T-helper 1 cell treated with Interleukin-12 subunit alpha and Interleukin-12 subunit beta and Interleukin-4 antibody, amounts not matched to agents 30 μg/mL and 1 μg/mL, for 36 hours (primary cell): ENCODE results near the gene KCNJ9.
A peak's percentile ranks its signal among the peaks of the same experiment; 100 is the strongest.

Experiments used
- H3K27ac Mint-ChIP-seq: one replicate; pipeline ENCODE4 v1.8.0; 2021; ENCODE audit warnings: mild to moderate bottlenecking, mixed read lengths
- H3K27me3 Mint-ChIP-seq: one replicate; pipeline ENCODE4 v1.8.0; 2021; ENCODE audit warnings: low read depth, mixed read lengths
- H3K36me3 Mint-ChIP-seq: one replicate; pipeline ENCODE4 v1.8.0; 2021; ENCODE audit warnings: low read depth, mixed read lengths
- H3K4me1 Mint-ChIP-seq: one replicate; pipeline ENCODE4 v1.8.0; 2021; ENCODE audit warnings: low read depth, mixed read lengths
- H3K4me3 Mint-ChIP-seq: one replicate; pipeline ENCODE4 v1.8.0; 2021; ENCODE audit warnings: mild to moderate bottlenecking, moderate library complexity, mixed read lengths
- H3K9me3 Mint-ChIP-seq: one replicate; pipeline ENCODE4 v1.8.0; 2021; ENCODE audit warnings: mixed read lengths

Gene KCNJ9

DNA sequence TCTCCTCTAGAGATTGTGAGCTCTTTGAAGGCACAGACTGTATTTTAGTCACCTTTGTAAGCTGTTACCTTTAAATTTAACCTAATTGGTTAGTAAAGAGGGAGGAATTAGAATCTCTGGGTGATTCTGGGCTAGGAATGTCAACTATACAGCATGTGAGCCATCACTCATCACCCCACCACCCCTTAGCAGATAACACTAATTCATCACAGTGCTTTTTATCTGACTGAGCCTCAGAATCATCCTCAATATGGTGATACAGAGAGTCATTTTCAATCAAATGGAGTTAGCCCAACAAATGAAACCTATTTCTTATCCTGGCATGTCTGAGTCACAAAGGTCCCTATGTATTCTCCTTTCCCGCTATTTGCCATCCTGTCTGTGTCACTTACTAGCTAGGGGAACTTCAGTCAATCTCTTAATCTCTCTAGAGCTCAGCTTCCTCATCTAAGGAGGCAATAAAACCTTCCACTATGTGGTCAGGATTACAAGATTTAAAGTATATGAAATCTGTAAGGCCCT is 24.6 kb upstream of the KCNJ9 start:
- peaks cover 45% of the 10 kb centered on the region for H3K27me3 Mint-ChIP-seq

DNA sequence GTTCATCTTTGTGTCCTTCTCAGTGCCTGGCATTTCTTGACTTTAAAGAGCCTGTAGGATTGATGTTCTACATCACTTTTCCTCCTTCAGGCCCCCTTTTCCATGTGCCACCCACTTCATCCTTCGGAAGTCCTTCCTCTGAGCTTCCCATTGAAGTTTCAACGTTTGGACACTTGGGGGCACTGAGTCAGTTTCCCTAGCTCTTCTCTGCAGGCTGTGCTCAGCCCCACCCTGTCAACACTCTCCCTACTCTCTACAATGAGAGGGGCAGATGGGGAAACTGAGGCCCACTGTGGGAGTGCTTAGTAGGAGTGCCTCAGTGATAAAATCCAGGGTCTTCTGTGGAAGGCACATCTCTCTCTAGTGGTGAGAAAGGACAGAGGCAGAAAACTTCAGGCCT is 23.3 kb upstream of the KCNJ9 start:
- Mint-ChIP-seq H3K27ac (no peak overlapping the region), H3K36me3 (no peaks in the 10 kb centered on the region), H3K9me3 (no peaks in the 10 kb centered on the region), H3K27me3 (peaks cover 37% of the 10 kb centered on the region), H3K4me3 (no peak overlapping the region), H3K4me1 (no peaks in the 10 kb centered on the region)

More for the DNA sequence above, 24.6 kb upstream of the KCNJ9 start:
- no peaks in the 10 kb centered on the region for H3K36me3 Mint-ChIP-seq
- H3K4me3 Mint-ChIP-seq, result no peak overlapping the region
- H3K27ac Mint-ChIP-seq, result no peak overlapping the region
- H3K4me1 Mint-ChIP-seq, result no peaks in the 10 kb centered on the region
- no peaks in the 10 kb centered on the region for H3K9me3 Mint-ChIP-seq

DNA sequence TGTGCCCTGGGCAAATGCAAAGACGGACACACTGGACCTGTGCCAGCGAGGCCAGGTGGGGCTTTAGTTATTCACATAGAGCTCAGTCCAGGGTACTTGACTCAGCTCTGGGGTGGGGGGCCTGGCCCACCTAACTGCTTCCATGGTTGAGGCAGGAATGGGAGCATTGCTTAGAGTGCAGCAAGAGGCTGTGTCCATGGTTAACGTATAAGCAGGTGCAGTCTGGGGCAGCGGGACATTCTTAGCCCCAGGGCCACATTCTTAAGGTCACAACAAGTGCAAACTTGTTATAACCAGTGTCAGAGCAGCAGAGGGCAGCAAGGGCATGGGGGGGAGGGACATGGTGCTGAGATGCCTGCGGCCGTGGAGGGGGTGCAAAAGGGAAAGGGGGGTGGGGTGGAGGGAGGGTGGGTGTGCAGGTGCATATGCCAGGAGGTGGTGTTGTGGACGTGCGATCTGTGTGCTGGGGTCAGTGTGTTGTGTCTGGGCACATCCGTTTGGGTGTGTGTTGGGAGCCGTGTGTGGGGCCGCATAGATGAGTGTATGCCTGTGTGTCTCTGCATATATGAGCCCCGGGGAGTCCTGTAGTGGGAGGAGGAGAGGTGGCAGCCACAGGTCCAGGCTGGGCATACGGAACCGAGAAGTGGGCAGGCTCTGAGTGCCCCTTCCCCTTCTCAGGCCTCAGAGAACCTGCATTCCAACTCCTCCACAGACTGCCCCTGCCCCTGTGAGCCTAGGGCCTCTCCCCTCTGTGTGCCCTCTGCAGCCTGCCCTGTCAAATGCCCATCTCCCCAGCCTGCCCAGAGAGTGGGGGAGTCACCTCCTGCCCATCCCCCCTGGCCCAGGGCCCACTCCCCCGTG is 19.7 kb upstream of the KCNJ9 start:
- Mint-ChIP-seq H3K4me1 (no peaks in the 10 kb centered on the region), H3K36me3 (no peaks in the 10 kb centered on the region), H3K27ac (no peak overlapping the region), H3K9me3 (no peaks in the 10 kb centered on the region), H3K4me3 (no peak overlapping the region), H3K27me3 (peaks cover 41% of the 10 kb centered on the region)

DNA sequence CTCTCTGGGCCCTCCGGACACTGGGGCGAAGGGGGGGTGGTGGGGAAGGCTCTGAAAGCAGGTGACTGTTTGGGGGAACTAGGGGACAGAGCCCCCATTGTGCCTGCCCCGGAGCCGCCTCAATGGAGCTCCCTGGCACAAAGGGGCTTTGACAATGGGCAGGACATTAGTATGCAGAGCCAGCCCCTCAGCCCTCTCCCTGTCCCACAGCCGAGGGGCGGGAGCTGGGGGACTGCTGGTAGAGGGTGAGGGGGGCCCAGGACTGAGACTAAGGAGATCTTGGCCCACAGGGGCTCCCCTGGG is 19.2 kb upstream of the KCNJ9 start:
- H3K4me1 Mint-ChIP-seq, result no peaks in the 10 kb centered on the region
- no peaks in the 10 kb centered on the region for H3K36me3 Mint-ChIP-seq
- no peaks in the 10 kb centered on the region for H3K9me3 Mint-ChIP-seq
- H3K4me3 Mint-ChIP-seq, result no peak overlapping the region
- H3K27me3 Mint-ChIP-seq, result peaks cover 45% of the 10 kb centered on the region
- no peak overlapping the region for H3K27ac Mint-ChIP-seq

DNA sequence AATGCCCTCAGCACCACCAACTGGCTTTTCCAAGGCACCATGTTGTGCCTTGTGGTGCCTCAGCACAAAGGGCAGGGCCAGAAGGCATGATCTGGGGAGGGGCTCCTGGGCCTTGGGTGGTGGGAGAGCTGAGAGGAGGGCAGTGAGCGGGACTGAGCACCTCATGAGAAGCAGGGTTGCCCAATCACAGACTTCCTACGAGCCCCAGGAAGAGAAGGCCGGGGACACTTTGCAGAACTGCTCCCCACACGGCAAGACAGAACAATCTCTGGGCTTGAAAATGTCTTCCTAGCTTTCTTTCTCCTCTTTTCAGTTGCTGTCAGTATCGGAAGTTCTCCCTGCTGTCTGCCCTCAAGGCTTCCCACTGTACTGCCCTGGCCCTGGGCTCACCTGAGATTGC is 18.2 kb upstream of the KCNJ9 start:
- Mint-ChIP-seq H3K27me3 (peaks cover 46% of the 10 kb centered on the region), H3K9me3 (no peaks in the 10 kb centered on the region), H3K27ac (no peak overlapping the region), H3K4me1 (no peaks in the 10 kb centered on the region), H3K36me3 (no peaks in the 10 kb centered on the region), H3K4me3 (no peak overlapping the region)

DNA sequence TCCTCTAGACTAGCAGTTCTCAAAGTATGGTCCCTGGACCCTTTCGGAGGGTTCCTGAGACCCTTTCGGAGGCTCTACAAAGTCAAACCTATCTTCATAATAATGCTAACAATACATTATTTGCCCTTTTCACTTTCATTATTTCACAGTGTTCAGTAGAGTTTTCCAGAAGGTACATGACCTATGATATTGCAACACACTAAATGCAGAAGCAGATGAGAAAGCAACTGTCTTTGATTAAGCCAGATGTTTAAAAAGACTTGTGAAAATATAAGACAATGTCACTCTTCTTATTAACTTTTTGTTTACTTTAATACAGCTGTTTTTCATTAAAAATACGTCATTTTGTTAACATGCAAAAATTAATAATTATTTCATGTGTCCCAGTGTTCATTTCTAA is 17.2 kb upstream of the KCNJ9 start:
- Mint-ChIP-seq H3K27ac (no peak overlapping the region), H3K4me3 (no peak overlapping the region), H3K4me1 (no peaks in the 10 kb centered on the region), H3K36me3 (no peaks in the 10 kb centered on the region), H3K27me3 (peaks cover 56% of the 10 kb centered on the region), H3K9me3 (no peaks in the 10 kb centered on the region)

DNA sequence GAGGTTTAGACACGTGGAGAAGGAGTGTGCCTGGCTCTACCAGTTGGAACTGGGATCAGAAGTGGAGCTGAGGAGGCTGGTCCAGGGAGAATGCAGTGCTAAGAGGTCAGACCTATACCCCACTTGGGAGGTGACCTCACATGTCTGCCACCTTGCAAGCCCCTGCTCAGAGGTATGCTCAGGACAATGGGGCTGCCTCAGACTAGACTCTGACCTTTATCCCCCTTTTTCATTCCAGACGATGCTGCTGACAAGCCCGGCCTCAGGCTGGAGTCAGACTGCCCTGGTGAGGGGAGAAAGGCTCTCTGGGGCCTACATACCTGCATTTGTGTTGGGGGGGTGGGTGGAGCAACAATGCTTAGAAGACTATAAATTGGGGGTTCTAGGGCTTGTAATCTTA is 16.6 kb upstream of the KCNJ9 start:
- Mint-ChIP-seq H3K27ac (no peak overlapping the region), H3K9me3 (no peaks in the 10 kb centered on the region), H3K36me3 (no peaks in the 10 kb centered on the region), H3K4me1 (peaks cover 2% of the 10 kb centered on the region), H3K4me3 (no peak overlapping the region), H3K27me3 (peaks cover 61% of the 10 kb centered on the region)

DNA sequence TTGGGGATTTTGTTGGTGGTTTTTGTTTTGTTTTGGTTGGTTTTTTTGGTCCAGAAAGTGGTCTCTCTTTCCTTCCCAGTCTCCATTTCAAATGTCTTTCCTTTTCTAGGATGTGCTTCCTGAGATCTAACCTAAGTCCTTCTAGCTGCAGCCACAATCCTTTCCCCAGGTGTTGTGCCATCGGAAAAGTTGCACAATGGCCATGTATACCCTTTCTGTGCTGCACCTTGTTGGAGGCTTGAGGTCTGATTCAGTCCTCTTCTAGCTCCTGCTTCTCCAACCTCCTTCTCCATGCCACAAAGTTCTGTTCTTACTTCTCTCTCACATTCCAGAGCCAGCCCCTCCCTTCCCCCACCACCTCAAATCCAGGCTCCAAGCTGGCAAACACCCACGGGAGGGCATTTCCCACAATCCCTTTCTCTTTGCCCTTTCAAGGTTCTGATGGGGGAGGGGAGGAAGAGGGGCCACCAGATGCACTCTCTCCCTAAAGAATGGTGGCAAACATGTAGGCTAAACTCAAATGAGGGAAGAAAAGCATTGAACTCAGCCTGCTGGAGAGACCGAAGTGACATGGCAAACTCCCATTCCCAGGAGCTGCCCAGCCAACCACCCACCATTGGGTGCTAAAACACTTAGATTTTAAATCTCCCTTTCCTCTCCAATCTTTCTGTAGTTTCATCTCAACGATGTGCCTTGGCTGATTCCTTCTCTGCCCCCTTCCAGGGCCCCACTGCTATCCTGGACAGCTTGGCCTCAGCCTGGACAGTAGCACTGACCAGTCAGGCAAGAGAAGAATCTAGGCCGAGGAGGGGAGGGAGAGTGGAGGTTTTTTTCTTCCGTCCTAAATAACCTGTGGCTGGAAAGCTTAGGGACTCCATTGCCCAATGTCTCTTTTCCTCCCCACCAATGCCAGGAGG is 14.3 kb upstream of the KCNJ9 start:
- H3K36me3 Mint-ChIP-seq, result no peaks in the 10 kb centered on the region
- H3K27ac Mint-ChIP-seq, result no peak overlapping the region
- no peak overlapping the region for H3K4me3 Mint-ChIP-seq
- H3K9me3 Mint-ChIP-seq, result no peaks in the 10 kb centered on the region
- H3K27me3 Mint-ChIP-seq, result peaks cover 76% of the 10 kb centered on the region
- H3K4me1 Mint-ChIP-seq, result peaks cover 13% of the 10 kb centered on the region

DNA sequence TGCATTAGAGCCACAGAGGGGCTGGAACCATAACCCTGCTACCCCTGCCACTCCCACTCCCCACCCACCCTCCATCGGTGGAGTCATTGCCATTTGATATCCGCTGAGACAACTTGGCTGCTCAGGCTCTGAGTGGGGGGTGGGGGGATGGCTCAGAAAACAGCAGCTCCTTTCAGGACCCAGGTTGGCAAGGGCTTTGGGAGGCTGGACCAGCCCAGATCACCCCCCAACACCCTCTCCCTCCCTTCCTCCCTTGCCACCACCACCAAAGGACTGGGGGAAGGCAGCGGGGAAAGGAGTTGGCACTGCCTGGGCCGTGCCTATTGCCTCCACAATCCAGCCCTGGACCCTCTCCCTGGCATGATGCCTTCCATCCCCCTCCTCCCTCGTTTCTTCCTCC is 13.1 kb upstream of the KCNJ9 start:
- H3K4me3 Mint-ChIP-seq, result no peak overlapping the region
- no peaks in the 10 kb centered on the region for H3K36me3 Mint-ChIP-seq
- H3K9me3 Mint-ChIP-seq, result no peaks in the 10 kb centered on the region
- H3K27ac Mint-ChIP-seq, result no peak overlapping the region
- peaks cover 74% of the 10 kb centered on the region for H3K27me3 Mint-ChIP-seq
- peaks cover 13% of the 10 kb centered on the region for H3K4me1 Mint-ChIP-seq

DNA sequence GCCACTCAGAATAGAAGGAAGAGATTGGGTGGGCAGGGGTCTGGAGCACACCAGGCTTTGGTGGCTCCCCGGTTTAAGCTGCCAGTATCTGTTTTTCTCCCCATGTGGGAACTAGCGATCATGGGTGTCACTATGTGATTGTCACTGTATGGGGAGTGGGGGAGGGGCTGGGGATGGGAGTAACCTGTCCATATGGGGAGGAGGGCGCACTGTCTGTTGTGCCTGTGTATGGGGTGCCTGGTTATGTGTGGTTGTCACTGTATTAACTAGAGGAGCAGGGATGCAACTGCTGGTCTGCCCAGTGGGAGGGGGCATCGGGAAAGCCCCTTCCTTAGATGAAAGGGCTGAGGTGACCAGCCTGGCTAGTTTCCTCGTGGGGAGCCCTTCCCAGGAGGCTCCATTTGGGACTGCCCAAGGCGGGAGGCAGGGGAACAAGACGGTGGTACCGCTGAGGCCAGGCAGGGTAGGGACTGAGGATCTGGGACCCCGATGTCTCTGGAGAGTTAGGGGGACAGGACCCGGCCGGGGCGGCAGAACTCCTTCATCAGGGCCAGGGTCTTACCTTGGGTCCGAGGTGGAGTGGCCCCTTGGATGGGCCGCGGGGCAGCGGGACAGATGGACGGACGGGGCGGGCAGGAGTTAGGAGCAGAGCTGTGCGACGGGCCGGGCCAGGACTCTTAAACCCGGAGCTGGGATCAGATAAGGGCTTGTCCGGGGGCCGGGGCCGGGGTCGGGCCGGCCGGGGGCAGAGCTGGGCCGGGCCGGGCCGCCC is 11.7 kb upstream of the KCNJ9 start, which contains the start of gene KCNJ10:
TSS of gene KCNJ10 (minus strand) at position 701 of the 772 bp plus-strand sequence. CDS start 27,628 bp downstream, outside the sequence.
- Mint-ChIP-seq H3K27ac (no peak within 1 kb of the TSS), H3K4me1 (peaks cover 13% of the 10 kb centered on the region), H3K27me3 (peaks cover 63% of the 10 kb centered on the region), H3K4me3 (peak within 1 kb of the TSS; percentile 86), H3K9me3 (no peaks in the 10 kb centered on the region), H3K36me3 (no peaks in the 10 kb centered on the region)

DNA sequence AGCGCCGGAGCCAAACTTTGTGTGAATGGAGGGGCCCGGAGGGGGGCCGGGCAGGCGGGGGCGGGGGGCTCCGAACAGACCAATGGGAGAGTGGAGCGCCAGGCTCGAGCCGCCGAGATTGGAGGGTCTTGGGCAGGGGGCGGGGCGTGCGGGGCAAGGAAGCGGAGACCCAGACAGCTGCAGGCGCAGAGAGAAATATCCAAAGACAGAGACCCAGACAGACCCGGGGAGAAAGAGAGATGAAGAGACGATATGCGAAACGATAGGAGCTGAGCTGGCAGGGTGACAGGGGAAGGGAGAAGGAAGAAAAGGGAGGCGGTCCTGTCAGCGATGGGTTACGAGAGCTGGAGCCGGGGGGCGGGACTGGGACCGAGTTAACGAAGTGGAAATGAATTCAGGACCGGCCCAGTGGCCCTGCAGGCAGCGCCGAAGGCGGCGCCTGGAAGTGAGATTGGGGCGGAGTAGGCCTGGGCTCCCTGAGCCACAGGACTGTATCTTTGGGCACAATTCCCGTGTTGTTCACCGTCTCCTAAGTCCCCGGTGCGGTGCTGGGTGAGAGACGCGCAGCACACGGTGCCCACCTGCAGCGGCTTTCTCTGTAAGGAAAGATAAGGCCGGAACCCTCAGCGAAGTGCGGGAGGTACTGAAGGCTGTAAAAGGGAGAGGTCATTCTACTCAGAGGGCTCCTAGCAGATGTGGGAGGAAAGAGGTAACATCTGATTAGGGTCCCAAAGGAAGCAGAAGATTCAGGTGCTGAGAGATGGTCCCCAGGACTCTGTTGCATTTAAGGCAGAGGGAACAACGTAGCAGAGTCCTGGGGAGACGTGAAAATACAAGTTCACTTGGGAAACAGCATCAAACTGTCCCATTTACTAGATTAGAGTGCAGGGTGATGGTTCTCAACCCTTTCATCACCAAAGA is 10.8 kb upstream of the KCNJ9 start:
- Mint-ChIP-seq H3K27me3 (peaks cover 59% of the 10 kb centered on the region), H3K9me3 (no peaks in the 10 kb centered on the region), H3K36me3 (no peaks in the 10 kb centered on the region), H3K4me3 (peak overlapping the region; percentile 86), H3K4me1 (peaks cover 13% of the 10 kb centered on the region), H3K27ac (no peak overlapping the region)

DNA sequence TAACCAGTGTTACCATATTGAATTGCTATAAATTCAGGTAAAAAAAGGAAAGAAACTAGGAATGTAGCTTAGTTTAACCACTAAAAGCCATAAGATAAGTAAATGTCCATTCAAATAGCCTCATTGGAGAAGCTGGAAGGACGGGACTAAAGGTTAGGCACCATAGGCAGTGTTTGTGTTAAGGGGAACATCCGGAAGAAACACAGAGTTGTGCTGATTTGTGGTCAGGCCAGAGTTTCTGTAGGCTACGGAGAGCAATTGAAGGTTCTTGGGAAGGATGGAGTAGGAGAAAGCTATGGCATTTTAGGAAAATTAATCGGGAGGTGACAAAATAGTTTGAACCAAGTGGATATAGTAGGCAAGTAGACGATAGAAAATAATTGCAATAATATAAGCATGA is 10.0 kb upstream of the KCNJ9 start:
- H3K27ac Mint-ChIP-seq, result no peak overlapping the region
- H3K9me3 Mint-ChIP-seq, result no peaks in the 10 kb centered on the region
- no peak overlapping the region for H3K4me3 Mint-ChIP-seq
- no peaks in the 10 kb centered on the region for H3K36me3 Mint-ChIP-seq
- H3K27me3 Mint-ChIP-seq, result peaks cover 53% of the 10 kb centered on the region
- H3K4me1 Mint-ChIP-seq, result peaks cover 13% of the 10 kb centered on the region

DNA sequence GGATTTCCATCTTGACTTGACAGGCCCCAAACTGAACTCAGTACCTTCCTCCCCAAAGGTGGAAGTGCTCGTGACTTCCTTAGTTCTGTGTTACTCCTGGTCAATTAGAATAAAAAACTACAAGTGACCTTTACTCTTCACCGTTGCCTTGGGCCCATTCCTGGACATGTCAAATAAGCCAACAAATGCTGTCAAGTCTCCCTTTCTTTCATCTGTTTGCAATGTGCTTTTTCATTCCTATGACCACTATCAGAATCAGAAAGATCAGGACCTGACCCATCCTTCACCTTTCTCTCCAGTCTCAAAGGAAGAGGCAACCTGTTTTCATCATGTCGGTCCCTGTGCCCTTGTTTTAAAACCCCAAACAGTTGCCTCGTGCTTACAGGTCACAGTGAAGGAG is 6.5 kb upstream of the KCNJ9 start:
- Mint-ChIP-seq H3K27me3 (peaks cover 41% of the 10 kb centered on the region), H3K4me3 (no peak overlapping the region), H3K36me3 (no peaks in the 10 kb centered on the region), H3K4me1 (peaks cover 10% of the 10 kb centered on the region), H3K27ac (no peak overlapping the region), H3K9me3 (no peaks in the 10 kb centered on the region)
